ENCODE data around the gene LPP.

DNA sequence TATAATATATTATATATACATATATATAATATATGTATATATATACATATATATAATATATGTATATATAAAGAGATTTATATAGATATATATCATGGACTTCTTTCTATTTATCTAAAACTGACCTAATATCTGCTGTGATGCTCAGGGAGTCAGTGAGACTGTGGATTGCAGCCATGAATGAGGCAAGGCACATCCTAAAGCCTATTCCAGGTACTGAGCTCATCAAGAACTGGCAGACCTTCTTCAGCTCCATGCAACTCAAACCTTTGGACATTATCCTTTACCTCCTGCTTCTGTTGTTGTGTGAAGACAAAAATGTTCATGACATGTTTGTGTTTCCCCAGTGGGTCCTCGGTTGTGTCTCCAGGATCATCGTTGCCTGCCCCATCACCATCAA lies 7.7 kb upstream of the LPP start:
- TF ChIP-seq, protein P1, sequence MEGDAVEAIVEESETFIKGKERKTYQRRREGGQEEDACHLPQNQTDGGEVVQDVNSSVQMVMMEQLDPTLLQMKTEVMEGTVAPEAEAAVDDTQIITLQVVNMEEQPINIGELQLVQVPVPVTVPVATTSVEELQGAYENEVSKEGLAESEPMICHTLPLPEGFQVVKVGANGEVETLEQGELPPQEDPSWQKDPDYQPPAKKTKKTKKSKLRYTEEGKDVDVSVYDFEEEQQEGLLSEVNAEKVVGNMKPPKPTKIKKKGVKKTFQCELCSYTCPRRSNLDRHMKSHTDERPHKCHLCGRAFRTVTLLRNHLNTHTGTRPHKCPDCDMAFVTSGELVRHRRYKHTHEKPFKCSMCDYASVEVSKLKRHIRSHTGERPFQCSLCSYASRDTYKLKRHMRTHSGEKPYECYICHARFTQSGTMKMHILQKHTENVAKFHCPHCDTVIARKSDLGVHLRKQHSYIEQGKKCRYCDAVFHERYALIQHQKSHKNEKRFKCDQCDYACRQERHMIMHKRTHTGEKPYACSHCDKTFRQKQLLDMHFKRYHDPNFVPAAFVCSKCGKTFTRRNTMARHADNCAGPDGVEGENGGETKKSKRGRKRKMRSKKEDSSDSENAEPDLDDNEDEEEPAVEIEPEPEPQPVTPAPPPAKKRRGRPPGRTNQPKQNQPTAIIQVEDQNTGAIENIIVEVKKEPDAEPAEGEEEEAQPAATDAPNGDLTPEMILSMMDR (IDR thresholded peaks at IDR 0.05; ENCODE audit: low read depth, low read length, poor library complexity, severe bottlenecking) = no peak
- no peak for TF ChIP-seq EZH2phosphoT487 (IDR thresholded peaks at IDR 0.05; ENCODE audit: borderline replicate concordance, low read length)
